HG03175 (cell line): ENCODE measurements around the gene PDP2.

Source experiments
- ATAC-seq: cut with Tn5 transposase; IDR thresholded peaks from one replicate; pipeline ENCODE4 v1.9.1; 2021; ENCODE audit warnings: mild to moderate bottlenecking, moderate library complexity; ENCODE audit not compliant: unreplicated experiment

Gene PDP2, protein sequence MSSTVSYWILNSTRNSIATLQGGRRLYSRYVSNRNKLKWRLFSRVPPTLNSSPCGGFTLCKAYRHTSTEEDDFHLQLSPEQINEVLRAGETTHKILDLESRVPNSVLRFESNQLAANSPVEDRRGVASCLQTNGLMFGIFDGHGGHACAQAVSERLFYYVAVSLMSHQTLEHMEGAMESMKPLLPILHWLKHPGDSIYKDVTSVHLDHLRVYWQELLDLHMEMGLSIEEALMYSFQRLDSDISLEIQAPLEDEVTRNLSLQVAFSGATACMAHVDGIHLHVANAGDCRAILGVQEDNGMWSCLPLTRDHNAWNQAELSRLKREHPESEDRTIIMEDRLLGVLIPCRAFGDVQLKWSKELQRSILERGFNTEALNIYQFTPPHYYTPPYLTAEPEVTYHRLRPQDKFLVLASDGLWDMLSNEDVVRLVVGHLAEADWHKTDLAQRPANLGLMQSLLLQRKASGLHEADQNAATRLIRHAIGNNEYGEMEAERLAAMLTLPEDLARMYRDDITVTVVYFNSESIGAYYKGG

DNA sequence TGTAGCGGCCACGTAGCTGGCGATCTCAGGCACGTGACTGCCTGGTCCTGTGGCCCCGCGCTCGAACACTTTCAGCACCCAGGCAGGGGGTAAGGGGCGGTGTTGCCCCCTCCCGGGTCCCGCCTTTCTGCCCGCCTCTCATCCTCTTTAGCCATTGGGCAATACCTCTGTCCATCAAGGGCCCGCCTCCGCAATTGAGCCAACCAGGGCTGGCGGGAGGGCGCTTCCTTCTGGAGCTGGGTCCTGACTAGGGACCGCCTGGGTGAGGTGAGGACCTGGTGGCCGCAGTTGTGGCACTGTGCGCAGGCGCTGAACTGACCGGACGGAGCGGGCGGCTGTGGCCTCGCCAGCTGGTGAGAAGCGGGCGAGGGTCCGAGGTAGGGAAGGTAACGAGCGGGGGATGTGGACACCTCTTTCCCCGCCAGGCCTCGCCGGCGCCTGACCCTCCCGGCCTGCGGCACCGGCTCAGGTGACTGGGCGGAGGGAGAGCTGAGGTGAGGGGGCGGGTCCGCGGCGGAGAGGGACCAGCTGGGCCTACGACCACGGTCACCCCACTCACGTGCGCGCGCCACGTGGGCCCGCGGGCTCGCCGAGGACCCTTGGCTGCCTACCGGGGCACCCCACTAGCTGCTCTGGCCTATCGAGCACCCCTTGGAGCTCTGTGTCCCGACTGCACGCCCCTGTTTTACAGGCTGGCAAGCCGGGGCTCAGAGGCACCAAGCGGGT, at the start of gene PDP2:
TSS of gene PDP2 (plus strand) at position 228 of the 726 bp plus-strand sequence. CDS start 3,770 bp downstream, outside the sequence.
- peak; percentile 96 for ATAC-seq

DNA sequence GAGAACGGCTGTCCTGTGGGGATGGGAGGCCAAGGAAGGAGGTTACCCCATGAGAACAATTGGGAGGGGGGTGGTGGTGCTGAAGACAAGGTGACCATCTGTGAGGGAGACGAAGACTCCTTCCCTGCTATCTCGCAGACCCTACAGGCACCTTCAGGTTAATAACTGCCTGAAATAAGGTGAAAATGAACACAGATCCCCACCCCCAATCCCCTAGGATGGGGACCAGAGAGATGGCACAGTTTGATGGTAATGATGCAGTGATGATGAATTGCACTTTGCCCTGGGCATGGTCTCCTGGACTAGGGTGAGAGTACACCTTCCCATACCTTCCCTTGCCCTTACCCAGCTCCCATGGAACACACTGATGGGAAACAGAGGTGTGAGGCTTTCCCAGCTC, 48.1 kb upstream of the PDP2 start:
- no peak for ATAC-seq

DNA sequence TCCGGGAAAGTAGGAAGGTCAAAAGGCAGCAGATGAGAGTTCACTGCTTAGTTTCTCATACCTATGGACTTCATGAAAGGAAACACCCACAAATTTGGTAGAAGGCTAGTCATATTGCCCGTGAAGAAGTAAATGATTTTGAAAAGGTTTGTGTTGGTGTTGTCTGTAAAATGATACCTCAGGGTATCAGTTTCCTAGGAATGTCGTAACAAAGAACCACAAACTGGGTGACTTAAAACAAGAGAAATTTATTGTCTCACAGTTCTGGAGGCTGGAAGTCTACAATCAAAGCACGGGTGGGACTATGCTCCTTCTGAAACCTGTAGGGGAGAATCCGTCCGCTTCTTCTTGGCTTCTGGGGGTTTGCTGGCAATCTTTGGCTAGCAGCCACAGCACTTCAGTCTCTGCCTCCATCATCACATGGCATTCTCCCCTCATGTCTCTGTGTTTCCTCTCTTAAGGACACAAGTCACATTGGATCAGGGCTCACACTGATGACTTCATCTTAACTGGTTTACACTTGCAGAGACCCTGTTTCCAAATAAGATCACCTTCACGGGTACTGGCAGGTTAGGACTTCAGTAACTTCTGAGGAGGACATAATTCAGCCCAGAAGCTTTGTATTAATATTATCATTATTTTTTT, 47.5 kb upstream of the PDP2 start:
- no peak for ATAC-seq

DNA sequence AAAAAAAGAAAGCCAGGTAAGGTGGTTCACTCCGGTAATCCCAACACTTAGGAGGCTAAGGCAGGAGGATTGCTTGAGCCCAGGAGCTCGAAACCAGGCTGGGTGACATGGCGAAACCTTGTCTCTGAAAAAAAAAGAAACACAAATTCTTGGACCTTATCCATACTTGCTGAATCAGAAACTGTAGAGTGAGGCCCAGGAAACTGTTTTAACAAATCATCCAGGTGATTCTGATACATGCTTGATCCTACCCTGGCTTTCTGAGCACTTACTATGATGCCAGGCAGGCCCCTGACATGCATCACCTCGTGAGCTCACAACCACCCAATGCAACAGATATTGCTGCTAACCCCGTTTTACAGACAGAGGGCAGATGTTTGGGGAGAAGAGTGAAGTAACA, 45.6 kb upstream of the PDP2 start:
- no peak for ATAC-seq

DNA sequence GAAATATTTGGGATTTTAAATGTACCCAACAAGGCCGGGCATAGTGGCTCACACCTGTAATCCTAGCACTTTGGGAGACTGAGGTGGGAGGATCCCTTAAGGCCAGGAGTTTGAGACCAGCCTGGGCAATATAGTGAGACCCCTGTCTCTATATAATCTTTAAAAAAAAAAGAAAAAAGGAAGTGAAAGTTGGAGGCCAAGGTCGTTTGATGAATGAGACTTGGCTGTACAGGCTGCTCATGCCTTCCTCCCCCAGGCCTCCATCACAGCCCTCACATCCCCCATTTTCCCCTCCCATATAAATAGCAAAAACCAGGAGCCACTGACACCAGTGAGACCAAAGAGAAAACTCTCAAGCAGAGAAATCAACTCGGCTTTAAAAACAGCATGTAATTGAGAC, 39.4 kb upstream of the PDP2 start:
- ATAC-seq = no peak

DNA sequence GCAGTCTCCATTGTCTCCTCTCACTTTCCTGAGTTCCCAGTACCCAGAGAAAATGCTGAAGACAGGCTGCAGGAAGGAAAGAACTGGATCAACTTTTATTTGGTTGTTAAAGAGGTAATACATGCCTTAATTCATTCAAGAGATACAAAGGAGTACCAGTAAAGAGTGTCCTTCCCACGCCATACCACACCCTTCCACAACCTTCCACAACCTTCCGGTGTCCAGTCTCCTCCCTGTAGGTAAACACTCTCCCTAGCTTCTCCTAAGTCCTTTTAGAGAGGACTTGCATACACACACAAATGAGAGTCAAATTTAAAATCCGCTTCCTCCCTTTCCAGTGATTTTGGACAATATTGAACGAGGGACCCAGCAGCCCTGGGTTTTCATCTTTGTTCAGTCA, 38.9 kb upstream of the PDP2 start:
- no peak for ATAC-seq

DNA sequence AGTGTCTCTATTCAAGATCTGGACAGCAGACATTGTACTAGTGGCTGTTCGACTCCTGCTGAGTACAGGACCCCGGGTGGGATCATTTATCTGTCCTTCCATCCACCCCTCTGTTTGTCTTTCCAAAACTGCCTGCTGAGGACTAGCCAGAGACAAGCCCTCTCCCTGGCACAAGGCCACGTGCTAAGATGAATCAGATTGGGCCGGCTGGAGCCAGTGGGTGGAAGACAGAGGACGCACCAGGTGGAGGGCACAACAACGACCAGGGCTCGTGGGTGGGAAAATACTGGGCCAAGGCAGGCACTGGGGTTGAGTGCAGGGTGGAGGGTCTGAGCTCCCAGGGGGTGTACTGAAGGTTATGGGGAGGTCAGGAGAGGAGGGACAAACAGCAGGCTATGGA, 37.5 kb upstream of the PDP2 start:
- no peak for ATAC-seq

DNA sequence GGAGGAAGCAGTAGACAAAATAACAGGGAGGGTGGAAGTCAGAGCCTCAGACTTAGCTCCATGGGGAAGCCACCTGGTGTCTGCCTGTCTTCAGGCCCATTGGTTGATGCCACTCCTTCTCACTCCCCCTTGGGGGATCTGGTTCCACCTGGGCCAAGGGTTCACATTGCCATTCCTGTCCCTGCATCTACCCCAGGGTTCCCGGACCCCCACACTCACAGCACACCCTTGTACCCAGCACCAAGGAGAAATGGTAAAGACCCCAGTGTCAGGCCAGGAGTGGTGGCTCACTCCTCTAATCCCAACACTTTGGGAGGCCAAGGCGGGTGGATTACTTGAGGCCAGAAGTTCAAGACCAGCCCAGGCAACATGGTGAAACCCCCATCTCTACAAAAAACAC, 37.1 kb upstream of the PDP2 start:
- no peak for ATAC-seq

DNA sequence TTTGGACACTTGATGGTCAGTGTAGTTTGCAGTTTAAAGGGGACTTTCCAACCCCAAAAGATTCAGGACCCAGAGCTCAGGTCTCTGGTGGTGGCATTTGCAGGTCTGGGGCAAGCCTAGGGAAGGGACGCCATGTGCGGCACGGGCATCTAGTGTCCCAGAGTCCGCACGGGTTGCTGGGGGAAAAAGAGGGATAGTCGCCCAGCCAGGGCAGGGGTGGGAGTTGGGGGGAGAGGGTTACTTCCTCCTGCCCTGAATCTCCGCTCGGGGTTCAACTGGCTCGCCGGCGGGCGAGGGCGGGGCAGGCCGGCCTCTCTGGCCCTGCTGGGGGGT, 36.3 kb upstream of the PDP2 start:
- ATAC-seq = no peak

DNA sequence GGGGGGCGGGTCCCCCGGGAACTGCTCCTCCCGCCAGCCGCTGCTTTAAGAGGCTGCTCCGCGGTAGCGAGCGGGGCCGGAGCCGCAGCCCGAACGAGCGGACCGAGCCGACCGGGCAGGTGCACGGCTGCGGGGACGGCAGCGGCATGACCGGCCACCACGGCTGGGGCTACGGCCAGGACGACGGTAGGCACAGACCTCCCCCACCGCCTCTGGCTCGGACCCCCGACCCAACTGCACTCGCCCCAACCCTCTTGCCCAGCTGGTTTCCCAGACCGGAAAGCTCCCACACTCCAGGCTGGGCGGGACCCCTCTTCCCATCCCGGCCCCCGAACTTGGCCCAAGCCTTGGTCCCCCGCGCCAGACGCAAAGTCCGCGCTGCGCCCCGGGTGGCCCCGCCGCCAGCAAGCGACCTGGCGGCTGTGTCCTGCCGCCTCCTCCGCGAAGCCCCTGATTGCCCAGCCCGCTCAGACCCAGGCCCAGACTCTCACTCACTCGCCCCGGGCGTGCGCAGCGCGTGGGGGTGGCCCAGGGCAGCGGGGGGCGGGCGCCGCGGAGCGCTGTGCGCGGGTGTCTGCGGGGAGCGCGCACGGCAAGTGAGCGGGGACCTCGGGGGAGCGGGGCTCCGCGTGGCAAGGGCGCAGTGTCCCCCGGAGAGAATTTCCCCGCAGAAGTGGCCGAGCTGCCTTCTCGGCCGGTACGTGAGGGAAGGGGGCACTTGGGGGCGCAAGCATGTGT, 35.8 kb upstream of the PDP2 start, which contains the start of gene CA7:
TSS of gene CA7 (plus strand) at position 73 of the 738 bp plus-strand sequence. CDS start at position 147, 74 bp downstream.
- no peak for ATAC-seq

DNA sequence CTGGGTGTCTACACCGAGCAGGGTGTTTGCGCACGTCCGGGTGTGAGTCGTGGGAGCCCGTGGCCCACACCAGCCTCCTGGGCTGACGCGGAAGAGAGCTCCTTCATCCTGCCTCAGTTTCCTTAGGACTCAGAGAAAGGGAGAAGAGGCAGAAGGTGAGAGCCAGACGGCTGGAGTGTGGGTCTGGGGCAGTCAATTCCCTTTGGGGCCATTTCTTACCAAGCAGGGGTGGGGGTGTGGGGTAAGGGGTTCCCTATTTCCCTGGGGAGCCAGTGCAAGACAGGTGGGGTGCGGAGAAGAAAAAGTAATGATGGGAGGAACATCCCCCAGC, 35.3 kb upstream of the PDP2 start:
- no peak for ATAC-seq

DNA sequence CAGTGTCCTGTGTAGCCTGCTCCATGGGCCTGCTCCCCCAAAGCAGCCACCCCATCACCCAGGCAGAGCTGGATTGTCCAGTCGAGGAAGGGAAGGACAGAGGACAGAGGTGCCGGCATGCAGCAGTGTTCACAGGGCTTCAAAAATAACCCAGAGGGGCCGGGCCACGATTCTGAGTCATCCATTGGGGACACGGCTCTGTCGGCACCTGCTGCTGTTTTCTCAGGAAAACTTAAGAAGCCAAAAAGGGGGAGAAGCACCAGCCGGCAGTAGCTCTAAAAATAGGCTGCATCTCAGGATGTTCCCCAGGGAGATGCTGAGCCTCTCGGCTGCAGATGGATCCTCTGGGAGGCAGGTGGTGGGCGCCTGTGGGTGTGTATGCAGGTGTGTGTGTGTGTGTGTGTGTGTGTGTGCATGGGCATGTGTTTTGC, 34.5 kb upstream of the PDP2 start:
- no peak for ATAC-seq

DNA sequence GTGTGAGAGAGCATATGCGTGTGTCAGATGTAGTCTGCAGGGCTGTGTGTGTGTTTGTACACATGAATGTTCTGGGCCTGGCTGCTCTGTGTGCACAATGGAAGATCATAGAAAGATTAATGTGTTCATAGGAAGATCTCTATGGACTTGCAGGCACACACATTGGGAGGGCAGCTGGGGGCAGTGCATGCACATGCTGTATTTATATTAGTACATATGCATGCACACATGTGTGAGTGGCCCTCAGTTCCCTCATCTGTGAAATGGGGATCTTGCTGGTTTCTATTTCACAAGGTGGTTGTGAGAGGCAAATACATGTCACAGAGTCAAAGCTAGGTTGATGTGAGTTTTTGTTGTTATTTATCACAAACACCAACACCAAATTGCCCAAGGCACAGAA, 34.0 kb upstream of the PDP2 start:
- ATAC-seq = no peak

DNA sequence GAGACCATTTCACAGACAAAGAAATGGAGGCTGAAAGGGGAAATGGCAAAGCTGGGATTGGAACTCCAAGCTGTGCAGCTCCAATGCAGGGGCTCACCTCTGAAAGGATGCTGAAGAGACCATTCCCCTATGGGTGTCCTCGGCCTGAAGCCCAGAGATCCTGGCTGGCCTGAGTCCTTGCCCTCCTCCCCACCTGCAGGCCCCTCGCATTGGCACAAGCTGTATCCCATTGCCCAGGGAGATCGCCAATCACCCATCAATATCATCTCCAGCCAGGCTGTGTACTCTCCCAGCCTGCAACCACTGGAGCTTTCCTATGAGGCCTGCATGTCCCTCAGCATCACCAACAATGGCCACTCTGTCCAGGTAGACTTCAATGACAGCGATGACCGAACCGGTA, 33.5 kb upstream of the PDP2 start:
- ATAC-seq = no peak

DNA sequence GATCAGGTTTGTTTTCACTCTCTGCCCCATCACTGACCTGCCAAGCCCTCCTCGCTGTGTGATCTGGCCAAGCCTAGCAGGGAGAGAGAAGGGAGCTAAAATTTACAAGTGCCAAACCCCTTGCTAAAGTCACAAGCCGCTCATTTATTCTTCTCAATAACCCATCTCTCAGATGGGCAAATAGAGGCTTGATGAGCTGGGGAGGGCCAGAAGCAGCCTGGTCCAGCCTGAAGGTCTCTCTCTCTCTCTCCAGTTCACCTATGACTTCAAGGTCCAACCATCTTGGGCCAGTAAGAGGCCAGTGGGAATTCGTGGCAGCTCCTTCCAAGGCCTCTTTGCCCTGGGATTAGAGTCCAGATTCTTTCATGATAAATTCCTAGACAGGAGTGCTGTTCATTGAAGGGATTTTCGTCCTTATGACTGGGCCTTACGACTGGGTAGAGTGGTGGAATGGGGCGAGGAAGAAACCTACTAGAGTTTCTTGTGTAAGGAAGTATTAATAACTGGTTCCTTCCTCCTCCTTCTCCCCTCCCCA, 32.7 kb upstream of the PDP2 start:
- no peak for ATAC-seq

DNA sequence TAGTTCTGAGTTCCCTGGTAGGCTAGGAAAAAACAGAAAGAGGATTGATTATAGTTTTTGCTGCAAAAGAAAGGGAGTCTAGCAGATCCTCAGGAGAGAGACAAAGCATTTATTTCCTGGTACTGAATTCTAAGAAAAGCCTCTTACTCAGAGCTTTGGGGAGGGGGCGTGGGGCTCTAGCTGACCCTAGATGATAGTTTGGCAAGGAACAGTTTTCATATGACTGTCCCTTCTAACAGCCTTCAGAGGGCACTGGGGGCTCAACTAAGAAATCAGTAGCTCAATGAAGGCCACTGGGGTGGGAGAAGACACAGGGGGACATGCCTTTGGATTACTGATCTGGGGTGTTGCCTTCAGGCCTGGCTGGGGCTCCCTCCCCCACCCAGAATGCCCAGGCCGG, 32.1 kb upstream of the PDP2 start:
- ATAC-seq = no peak

DNA sequence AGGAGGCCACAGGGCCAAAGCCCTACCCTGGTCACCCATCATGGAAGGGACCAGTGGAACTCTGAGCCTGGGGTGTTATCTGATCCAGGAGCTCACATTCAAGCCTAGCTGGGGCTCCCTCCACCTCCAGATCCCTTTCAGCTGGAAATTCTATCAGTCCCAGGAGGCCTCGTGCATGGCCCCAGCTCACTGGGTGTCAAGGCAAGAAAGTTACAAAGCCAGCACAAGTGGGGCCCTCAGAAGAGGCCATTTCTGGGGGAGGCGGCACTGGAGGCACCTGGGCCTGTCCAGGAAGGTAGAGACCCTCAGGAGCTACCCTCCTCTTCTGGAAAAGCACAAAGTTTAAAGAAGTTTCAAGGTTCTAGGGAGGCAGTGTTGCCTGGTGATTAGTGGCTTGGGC, 31.3 kb upstream of the PDP2 start:
- no peak for ATAC-seq

DNA sequence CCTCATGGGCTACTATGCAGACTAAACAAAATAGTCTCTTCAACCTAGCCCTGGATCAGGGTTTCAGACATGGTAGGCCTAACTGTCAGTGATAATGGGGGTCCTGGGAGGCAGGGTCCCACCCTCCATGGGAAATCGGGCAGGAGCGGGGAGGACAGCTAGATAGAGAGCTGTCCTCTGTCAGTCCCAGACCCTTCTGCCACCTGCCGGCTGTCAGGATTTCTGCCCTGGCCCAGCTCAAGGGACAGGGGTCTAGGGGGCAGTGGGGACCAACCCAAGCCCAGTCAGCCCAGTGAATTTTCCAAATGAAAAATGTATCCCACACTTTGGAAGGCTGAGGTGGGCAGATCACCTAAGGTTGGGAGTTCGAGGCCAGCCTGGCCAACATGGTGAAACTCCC, 30.8 kb upstream of the PDP2 start:
- ATAC-seq = no peak

DNA sequence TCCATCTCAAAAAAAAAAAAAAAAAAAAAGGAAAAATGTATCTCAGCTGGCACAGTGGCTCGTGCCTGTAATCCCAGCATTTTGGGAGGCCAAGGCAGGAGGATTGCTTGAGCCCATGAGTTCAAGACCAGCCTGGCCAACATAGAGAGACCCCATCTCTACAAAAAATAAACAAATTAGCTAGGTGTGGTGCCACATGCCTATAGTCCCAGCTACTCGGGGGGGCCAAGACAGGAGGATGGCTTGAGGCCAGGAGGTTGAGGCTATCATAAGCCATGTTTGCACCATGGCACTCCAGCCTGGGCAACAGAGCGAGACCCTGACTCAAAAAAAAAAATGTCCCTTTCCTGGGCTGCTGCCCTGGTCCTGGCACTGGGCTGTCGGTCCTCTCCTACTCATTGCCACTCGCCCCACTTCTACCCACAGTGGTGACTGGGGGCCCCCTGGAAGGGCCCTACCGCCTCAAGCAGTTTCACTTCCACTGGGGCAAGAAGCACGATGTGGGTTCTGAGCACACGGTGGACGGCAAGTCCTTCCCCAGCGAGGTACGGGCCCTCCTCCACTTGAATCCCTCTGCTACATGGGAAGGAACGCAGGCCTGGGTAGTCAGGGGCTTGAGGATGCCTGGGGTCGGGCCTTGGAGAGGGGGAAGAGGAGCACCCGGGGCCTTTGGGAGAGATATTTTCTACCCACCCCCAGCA, 30.1 kb upstream of the PDP2 start:
- no peak for ATAC-seq
